ENCODE data around the gene NDUFA12. TPM values are rescaled to one million over a fixed set of nuclear protein-coding genes. Genes with fewer than 3 reads are reported as not detected.

NDUFA12 gene
- total RNA-seq, 1 donor from 2014 or later: 124 TPM

DNA sequence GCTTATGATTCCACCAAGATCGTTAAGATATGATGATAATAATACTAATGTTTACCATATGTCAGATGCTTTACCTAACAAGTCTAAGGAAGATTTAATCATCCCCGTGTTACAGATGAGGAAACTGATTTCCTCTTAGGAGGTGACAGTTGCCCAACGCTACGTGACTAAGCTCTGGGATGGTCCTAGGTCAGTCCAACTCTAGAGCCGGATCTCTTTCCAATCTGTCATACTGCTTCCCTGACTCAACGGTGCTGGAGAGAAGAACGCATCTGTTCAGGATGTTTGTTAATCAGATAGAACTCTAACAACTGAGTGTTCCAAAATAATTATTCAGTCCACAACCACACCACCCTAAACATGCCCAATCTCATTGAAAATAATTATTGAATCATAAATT, 39.8 kb downstream of the NDUFA12 start:
- H3K36me3 Mint-ChIP-seq (ENCODE audit: low read depth): no peaks in the 10 kb centered on the region

GRCh38 chr12:94962670-94963069, 40.8 kb downstream of the NDUFA12 start:
- Mint-ChIP-seq H3K4me3 (no peak overlapping the region), H3K9me3 (no peaks in the 10 kb centered on the region), H3K36me3 (ENCODE audit: low read depth) (no peaks in the 10 kb centered on the region), H3K4me1 (peaks cover 14% of the 10 kb centered on the region), H3K27me3 (ENCODE audit: low read depth) (no peaks in the 10 kb centered on the region), H3K27ac (ENCODE audit: unreplicated experiment) (no peak overlapping the region)
- DNase-seq (ENCODE audit: low read depth, low spot score): no peak
- TF ChIP-seq CTCF (conservative IDR thresholded peaks at IDR 0.05): no peak

More for the DNA sequence above, 39.8 kb downstream of the NDUFA12 start:
- Mint-ChIP-seq H3K27me3 (ENCODE audit: low read depth) (no peaks in the 10 kb centered on the region), H3K4me3 (no peak overlapping the region), H3K9me3 (no peaks in the 10 kb centered on the region), H3K4me1 (peaks cover 14% of the 10 kb centered on the region), H3K27ac (ENCODE audit: unreplicated experiment) (peak overlapping the region; percentile 73)
- no peak for DNase-seq (ENCODE audit: low read depth, low spot score)
- no peak for TF ChIP-seq CTCF (conservative IDR thresholded peaks at IDR 0.05)

DNA sequence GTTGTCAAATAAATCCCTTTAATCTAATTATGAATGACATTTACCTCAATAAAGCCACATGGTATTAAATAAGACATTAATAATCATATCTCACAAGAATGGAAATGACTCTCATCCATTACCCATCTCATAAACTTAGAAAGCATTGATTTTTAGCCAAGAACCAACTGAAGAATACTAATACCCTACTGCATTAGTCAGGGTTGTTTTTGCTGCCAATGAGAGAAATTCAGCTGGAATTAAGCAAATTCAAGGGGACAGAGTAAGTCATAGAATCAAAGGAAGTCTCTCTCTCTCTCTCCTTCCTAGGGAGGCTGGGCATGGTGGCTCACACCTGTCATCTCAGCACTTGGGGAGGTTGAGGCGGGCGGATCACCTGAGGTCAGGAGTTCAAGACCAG, 41.6 kb downstream of the NDUFA12 start:
- Mint-ChIP-seq H3K9me3 (no peaks in the 10 kb centered on the region), H3K36me3 (ENCODE audit: low read depth) (no peaks in the 10 kb centered on the region), H3K4me1 (peaks cover 14% of the 10 kb centered on the region), H3K27ac (ENCODE audit: unreplicated experiment) (no peak overlapping the region), H3K27me3 (ENCODE audit: low read depth) (no peaks in the 10 kb centered on the region), H3K4me3 (no peak overlapping the region)
- no peak for DNase-seq (ENCODE audit: low read depth, low spot score)
- no peak for TF ChIP-seq CTCF (conservative IDR thresholded peaks at IDR 0.05)

- H3K4me1 Mint-ChIP-seq: peaks cover 14% of the 10 kb centered on the region
- no peaks in the 10 kb centered on the region for H3K36me3 Mint-ChIP-seq (ENCODE audit: low read depth)
- no peak for DNase-seq (ENCODE audit: low read depth, low spot score)
- no peaks in the 10 kb centered on the region for H3K27me3 Mint-ChIP-seq (ENCODE audit: low read depth)
- H3K9me3 Mint-ChIP-seq: no peaks in the 10 kb centered on the region
- no peak overlapping the region for H3K27ac Mint-ChIP-seq (ENCODE audit: unreplicated experiment)
- no peak overlapping the region for H3K4me3 Mint-ChIP-seq
- no peak for TF ChIP-seq CTCF (conservative IDR thresholded peaks at IDR 0.05)
These were observed 42.2 kb downstream of the NDUFA12 start for GRCh38 chr12:94961256-94961824.

DNA sequence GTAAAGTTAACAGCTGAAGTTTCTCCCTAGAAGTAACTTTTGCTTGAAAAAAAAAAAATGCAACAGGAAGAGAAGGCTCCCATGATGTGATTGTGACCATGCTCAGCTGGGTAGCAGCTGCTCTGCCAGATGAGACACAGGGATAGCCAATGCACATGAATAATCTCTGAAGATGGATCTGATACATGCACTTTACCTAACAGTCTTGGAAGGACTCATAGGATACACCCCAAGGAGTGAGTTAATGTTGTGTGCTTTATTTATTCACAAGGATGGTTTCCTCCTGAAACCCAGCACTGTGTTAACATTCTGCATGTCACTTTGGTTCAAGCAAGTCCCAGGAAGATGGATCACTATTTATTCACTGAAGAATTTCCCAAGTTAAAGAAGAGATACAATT, 46.5 kb downstream of the NDUFA12 start:
- Mint-ChIP-seq H3K27ac (ENCODE audit: unreplicated experiment) (no peak overlapping the region), H3K27me3 (ENCODE audit: low read depth) (no peaks in the 10 kb centered on the region), H3K4me1 (peaks cover 13% of the 10 kb centered on the region), H3K36me3 (ENCODE audit: low read depth) (no peaks in the 10 kb centered on the region), H3K9me3 (no peaks in the 10 kb centered on the region), H3K4me3 (no peak overlapping the region)
- DNase-seq (ENCODE audit: low read depth, low spot score): no peak
- TF ChIP-seq CTCF (conservative IDR thresholded peaks at IDR 0.05): no peak
